Breast epithelium (tissue), 3 donors: ENCODE measurements around the gene AKAP8L.

ENCODE experiments used
- CTCF ChIP-seq, 3 donors: fragments of 450-650 bp; IDR thresholded peaks; one replicate each; pipeline ENCODE4 v1.5.1; 2016 to 2017; ENCODE audit warnings: antibody characterized with exemption in 3 of 3, mild to moderate bottlenecking in 3 of 3, moderate library complexity in 3 of 3
- POLR2A ChIP-seq: fragments of 450-650 bp; IDR thresholded peaks from one replicate; pipeline ENCODE4 v1.6.1; 2016; ENCODE audit warnings: antibody characterized with exemption, mild to moderate bottlenecking, moderate library complexity
- POLR2AphosphoS5 ChIP-seq, 3 donors: sonication (generic); formaldehyde crosslinking; IDR thresholded peaks; one replicate each; pipeline ENCODE4 v1.6.1; 2017; ENCODE audit warnings: antibody characterized with exemption in 3 of 3

- TF ChIP-seq CTCF (IDR thresholded peaks at IDR 0.05): no peak
- TF ChIP-seq POLR2A: no peak
- no peak for TF ChIP-seq POLR2AphosphoS5 (IDR thresholded peaks at IDR 0.05)
Measured at GRCh38 chr19:15374105-15374651, 44.6 kb downstream of the AKAP8L start.
